Endothelial cell of umbilical vein (primary cell): ENCODE measurements around the gene HACD3. TPM values are rescaled to one million over a fixed set of nuclear protein-coding genes. Genes with fewer than 3 reads are reported as not detected.

Experiments
- BruUV-seq: library from RNA; stranded (reverse); fragments of 400-500 nt; replicated peaks from 2 replicates; lab custom pipeline; 2021; lab: Mats Ljungman, UMichigan
- CTCF ChIA-PET: fragments of 300-600, 350-600 bp; sonication (Branson Sonifier 250); formaldehyde crosslinking; loops from one replicate; lab custom pipeline; 2021; ENCODE audit warnings: antibody characterized with exemption, inconsistent platforms; lab: Charles Lee
- POLR2A ChIA-PET: fragments of 300-600, 350-600 bp; sonication (Branson Sonifier 250); formaldehyde crosslinking; loops from one replicate; lab custom pipeline; 2021; ENCODE audit warnings: antibody characterized with exemption, inconsistent platforms; lab: Charles Lee
- DNase-seq: peaks from one replicate; pipeline ENCODE4 v3.0.0-alpha.2; 2011; ENCODE audit warnings: low read depth, low spot score
- FAIRE-seq: peaks from 2 replicates; lab custom pipeline; 2011; peaks lifted over from hg19 to GRCh38; lab: Jason Lieb, UNC
- H2AFZ ChIP-seq: 2 replicates; pipeline ENCODE4 v1.6.0; 2012; ENCODE audit warnings: low read depth, low read length, control low read depth, inconsistent platforms
- H3K27ac ChIP-seq: 2 replicates; pipeline ENCODE4 v1.5.1; 2011; ENCODE audit warnings: low read depth, mild to moderate bottlenecking, control low read depth, low read length, moderate library complexity; ENCODE audit not compliant: insufficient read depth
- H3K27me3 ChIP-seq, 2 experiments: 2 replicates each; pipeline versions ENCODE4 v1.6.0 to v1.6.1; 2011; ENCODE audit warnings: low read length in 2 of 2, mixed read lengths in 1 of 2; ENCODE audit not compliant: control insufficient read depth in 2 of 2, insufficient read depth in 2 of 2
- H3K36me3 ChIP-seq, 2 experiments: 2 replicates in 1 of 2; 3 replicates in 1 of 2; pipeline ENCODE4 v1.5.1; 2011; ENCODE audit warnings: low read length in 2 of 2, mild to moderate bottlenecking in 1 of 2, moderate library complexity in 1 of 2; ENCODE audit not compliant: control insufficient read depth in 2 of 2, insufficient read depth in 2 of 2; ENCODE audit errors: extremely low read depth in 1 of 2
- H3K4me1 ChIP-seq: 3 replicates; pipeline ENCODE4 v1.5.1; 2011; ENCODE audit warnings: mild to moderate bottlenecking, low read length; ENCODE audit not compliant: control insufficient read depth, insufficient read depth; ENCODE audit errors: extremely low read depth
- H3K4me2 ChIP-seq: 2 replicates; pipeline ENCODE4 v1.6.1; 2011; ENCODE audit warnings: low read length, control low read depth, mixed read lengths; ENCODE audit not compliant: insufficient read depth
- H3K4me3 ChIP-seq, 3 experiments: fragments of 200-600 bp in 1 of 3; sonication (generic), shearing (Covaris generic) in 1 of 3; replicated peaks in 1 of 3; 2 replicates each; pipeline ENCODE4 v1.5.1; 2011 to 2016; ENCODE audit warnings: control low read depth in 3 of 3, low read length in 3 of 3, mild to moderate bottlenecking in 2 of 3, inconsistent platforms in 1 of 3, low read depth in 1 of 3, moderate library complexity in 1 of 3; ENCODE audit not compliant: insufficient read depth in 1 of 3
- H3K79me2 ChIP-seq: 2 replicates; pipeline ENCODE4 v1.6.0; 2012; ENCODE audit warnings: low read length, inconsistent platforms; ENCODE audit not compliant: control insufficient read depth, insufficient read depth
- H3K9ac ChIP-seq: replicated peaks from 2 replicates; pipeline ENCODE3; 2011; ENCODE audit warnings: low read length, control low read depth; ENCODE audit not compliant: insufficient read depth; ENCODE audit errors: extremely low read depth
- H3K9me1 ChIP-seq: replicated peaks from 3 replicates; pipeline ENCODE4 v1.6.0; 2011; ENCODE audit warnings: mild to moderate bottlenecking, low read length; ENCODE audit not compliant: control insufficient read depth, insufficient read depth; ENCODE audit errors: extremely low read depth
- H3K9me3 ChIP-seq: replicated peaks from 2 replicates; pipeline ENCODE4 v1.5.1; 2012; ENCODE audit warnings: low read length, inconsistent platforms; ENCODE audit not compliant: control insufficient read depth, insufficient read depth
- H4K20me1 ChIP-seq: replicated peaks from 2 replicates; pipeline ENCODE3; 2011; ENCODE audit warnings: mild to moderate bottlenecking, low read length; ENCODE audit not compliant: control insufficient read depth, insufficient read depth; ENCODE audit errors: extremely low read depth
- JUN ChIP-seq: IDR thresholded peaks from 2 replicates; pipeline ENCODE4 v1.6.1; 2011; ENCODE audit warnings: borderline replicate concordance, low read depth; ENCODE audit not compliant: insufficient read length, insufficient read depth
- dilution Hi-C: fragments of 300-500 bp; cut with MboI; formaldehyde crosslinking; loops from one replicate; pipeline ENCODE4 v1.15.0; 2019; ENCODE audit warnings: low sequenced_read_pairs; ENCODE audit not compliant: extremely low pct_ligation_motif_present
- intact Hi-C: fragments of 100-400 bp; cut with micrococcal nuclease; formaldehyde crosslinking; loops from one replicate; pipeline ENCODE4 v1.10.0; 2022
- polyA plus RNA-seq, 4 experiments: library from polyadenylated mRNA; depleted of rRNA in 3 of 4; stranded (reverse) in 3 of 4; unstranded in 1 of 4; fragments of >200 nt; gene quantifications; 2 replicates each; pipeline versions ENCODE4 v1.2.1 to v1.2.3, GENCODE V29; 2011 to 2012; ENCODE audit warnings: missing spikeins in 1 of 4
- total RNA-seq: library from RNA; stranded (reverse); gene quantifications from 2 replicates; pipeline ENCODE4 v1.2.3, GENCODE V29; 2021
- TF ChIP-seq, protein P1 (sequence below): IDR thresholded peaks from 2 replicates; pipeline ENCODE4 v1.6.1; 2011; ENCODE audit not compliant: insufficient read depth, insufficient read length

Gene HACD3
- total and polyA plus RNA-seq, 2 donors (not counting 3 experiments of a cell fraction or from before 2014, with no cell fraction given), result 47.4 to 61.1 TPM

DNA sequence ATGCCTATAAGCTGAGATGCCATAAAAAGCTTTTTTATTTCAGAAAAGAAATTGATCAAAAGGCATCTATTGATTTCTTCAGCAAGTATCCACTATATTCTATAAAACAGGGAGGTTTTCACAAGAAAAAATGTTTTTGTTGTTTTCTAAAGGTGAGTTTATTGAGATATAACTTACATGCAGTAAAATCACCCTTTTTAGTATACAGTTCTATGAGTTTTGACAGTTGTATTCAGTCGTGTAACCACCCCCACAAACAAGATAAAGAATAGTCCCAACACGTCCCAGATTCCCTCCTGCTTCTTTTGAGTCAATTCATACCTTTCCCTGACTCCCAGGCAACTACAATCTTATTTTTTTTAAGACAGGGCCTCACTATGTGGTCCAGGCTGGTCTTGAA lies 72.9 kb downstream of the HACD3 start:
- POLR2A ChIA-PET, result no interaction called here
- FAIRE-seq (no peak), DNase-seq (no peak)
- no peaks in the 10 kb centered on the region for H3K9me3 ChIP-seq
- H3K36me3 ChIP-seq, result peaks cover 0 to 8% of the 10 kb centered on the region in 2 experiments
- H3K4me2 ChIP-seq, result no peak overlapping the region
- H3K27ac ChIP-seq, result no peak overlapping the region
- H3K9ac ChIP-seq, result no peak overlapping the region
- H3K79me2 ChIP-seq, result peaks cover 8% of the 10 kb centered on the region
- no TSS peak for BruUV-seq
- no peaks in the 10 kb centered on the region for H3K4me1 ChIP-seq
- TF ChIP-seq, protein P1, sequence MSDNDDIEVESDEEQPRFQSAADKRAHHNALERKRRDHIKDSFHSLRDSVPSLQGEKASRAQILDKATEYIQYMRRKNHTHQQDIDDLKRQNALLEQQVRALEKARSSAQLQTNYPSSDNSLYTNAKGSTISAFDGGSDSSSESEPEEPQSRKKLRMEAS, result no peak
- CTCF ChIA-PET, result no interaction called here
- H3K27me3 ChIP-seq, result no peaks in the 10 kb centered on the region
- no peak overlapping the region for H3K4me3 ChIP-seq
- intact Hi-C loops (no loop called here), dilution Hi-C loops (no loop called here)
- no peaks in the 10 kb centered on the region for H4K20me1 ChIP-seq
- H3K9me1 ChIP-seq, result no peaks in the 10 kb centered on the region
- H2AFZ ChIP-seq, result no peak overlapping the region

DNA sequence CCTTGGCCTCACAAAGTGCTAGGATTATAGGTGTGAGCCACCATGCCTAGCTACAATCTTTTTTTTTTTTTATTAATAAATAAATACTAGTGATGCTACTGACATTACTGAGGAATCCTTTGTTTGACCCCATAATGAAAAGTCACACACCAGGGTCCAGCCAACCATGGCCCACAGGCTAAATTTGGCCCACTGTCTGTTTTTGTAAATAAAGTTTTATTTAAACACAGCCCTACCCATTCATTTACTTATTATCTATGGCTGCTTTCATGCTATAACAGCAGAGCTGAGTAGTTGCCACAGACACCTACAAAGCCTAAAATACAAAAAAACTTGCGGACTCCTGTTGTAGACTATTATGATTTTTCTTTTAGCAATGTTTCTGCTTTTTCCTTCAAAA lies 73.3 kb downstream of the HACD3 start:
- no peak overlapping the region for H3K9ac ChIP-seq
- dilution Hi-C loops (no loop called here), intact Hi-C loops (no loop called here)
- CTCF ChIA-PET, result no interaction called here
- no TSS peak for BruUV-seq
- H3K4me3 ChIP-seq, result no peak overlapping the region
- no peaks in the 10 kb centered on the region for H3K27me3 ChIP-seq
- no peaks in the 10 kb centered on the region for H3K9me3 ChIP-seq
- no peaks in the 10 kb centered on the region for H3K9me1 ChIP-seq
- DNase-seq (no peak), FAIRE-seq (no peak)
- no peak overlapping the region for H3K27ac ChIP-seq
- H3K4me1 ChIP-seq, result no peaks in the 10 kb centered on the region
- H4K20me1 ChIP-seq, result no peaks in the 10 kb centered on the region
- POLR2A ChIA-PET, result no interaction called here
- TF ChIP-seq, protein P1, result no peak
- TF ChIP-seq JUN, result no peak
- H3K4me2 ChIP-seq, result no peak overlapping the region
- peaks cover 8% of the 10 kb centered on the region for H3K79me2 ChIP-seq
- H2AFZ ChIP-seq, result no peak overlapping the region
- H3K36me3 ChIP-seq, result peaks cover 0 to 8% of the 10 kb centered on the region in 2 experiments
